GM12864 (cell line): ENCODE data around the gene PRKAR1B.
A peak's percentile ranks its signal among the peaks of the same experiment; 100 is the strongest.

Source experiments
- DNase-seq: peaks from one replicate; pipeline ENCODE4 v3.0.0-alpha.2; 2011; ENCODE audit warnings: low read depth
- H3K4me3 ChIP-seq: 2 replicates; pipeline ENCODE4 v1.5.1; 2011; ENCODE audit warnings: mild to moderate bottlenecking, low read depth, low read length, control low read depth
- TF ChIP-seq, protein P1 (sequence below): IDR thresholded peaks from 2 replicates; pipeline ENCODE4 v1.5.1; 2011; ENCODE audit warnings: low read depth, mild to moderate bottlenecking, moderate library complexity, low read length, control low read depth, inconsistent platforms; ENCODE audit errors: missing control alignments

Gene PRKAR1B

GRCh38 chr7:524800-525199 is 202.3 kb downstream of the PRKAR1B start:
- no peak for DNase-seq
- TF ChIP-seq, protein P1, sequence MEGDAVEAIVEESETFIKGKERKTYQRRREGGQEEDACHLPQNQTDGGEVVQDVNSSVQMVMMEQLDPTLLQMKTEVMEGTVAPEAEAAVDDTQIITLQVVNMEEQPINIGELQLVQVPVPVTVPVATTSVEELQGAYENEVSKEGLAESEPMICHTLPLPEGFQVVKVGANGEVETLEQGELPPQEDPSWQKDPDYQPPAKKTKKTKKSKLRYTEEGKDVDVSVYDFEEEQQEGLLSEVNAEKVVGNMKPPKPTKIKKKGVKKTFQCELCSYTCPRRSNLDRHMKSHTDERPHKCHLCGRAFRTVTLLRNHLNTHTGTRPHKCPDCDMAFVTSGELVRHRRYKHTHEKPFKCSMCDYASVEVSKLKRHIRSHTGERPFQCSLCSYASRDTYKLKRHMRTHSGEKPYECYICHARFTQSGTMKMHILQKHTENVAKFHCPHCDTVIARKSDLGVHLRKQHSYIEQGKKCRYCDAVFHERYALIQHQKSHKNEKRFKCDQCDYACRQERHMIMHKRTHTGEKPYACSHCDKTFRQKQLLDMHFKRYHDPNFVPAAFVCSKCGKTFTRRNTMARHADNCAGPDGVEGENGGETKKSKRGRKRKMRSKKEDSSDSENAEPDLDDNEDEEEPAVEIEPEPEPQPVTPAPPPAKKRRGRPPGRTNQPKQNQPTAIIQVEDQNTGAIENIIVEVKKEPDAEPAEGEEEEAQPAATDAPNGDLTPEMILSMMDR, result no peak
- H3K4me3 ChIP-seq, result no peak overlapping the region

GRCh38 chr7:523347-524336 is 203.4 kb downstream of the PRKAR1B start:
- TF ChIP-seq, protein P1, result no peak
- no peak overlapping the region for H3K4me3 ChIP-seq
- DNase-seq, result no peak

- DNase-seq, result no peak
- H3K4me3 ChIP-seq, result no peak overlapping the region
- TF ChIP-seq, protein P1, result no peak
These were observed 204.1 kb downstream of the PRKAR1B start for GRCh38 chr7:522951-523314.

DNA sequence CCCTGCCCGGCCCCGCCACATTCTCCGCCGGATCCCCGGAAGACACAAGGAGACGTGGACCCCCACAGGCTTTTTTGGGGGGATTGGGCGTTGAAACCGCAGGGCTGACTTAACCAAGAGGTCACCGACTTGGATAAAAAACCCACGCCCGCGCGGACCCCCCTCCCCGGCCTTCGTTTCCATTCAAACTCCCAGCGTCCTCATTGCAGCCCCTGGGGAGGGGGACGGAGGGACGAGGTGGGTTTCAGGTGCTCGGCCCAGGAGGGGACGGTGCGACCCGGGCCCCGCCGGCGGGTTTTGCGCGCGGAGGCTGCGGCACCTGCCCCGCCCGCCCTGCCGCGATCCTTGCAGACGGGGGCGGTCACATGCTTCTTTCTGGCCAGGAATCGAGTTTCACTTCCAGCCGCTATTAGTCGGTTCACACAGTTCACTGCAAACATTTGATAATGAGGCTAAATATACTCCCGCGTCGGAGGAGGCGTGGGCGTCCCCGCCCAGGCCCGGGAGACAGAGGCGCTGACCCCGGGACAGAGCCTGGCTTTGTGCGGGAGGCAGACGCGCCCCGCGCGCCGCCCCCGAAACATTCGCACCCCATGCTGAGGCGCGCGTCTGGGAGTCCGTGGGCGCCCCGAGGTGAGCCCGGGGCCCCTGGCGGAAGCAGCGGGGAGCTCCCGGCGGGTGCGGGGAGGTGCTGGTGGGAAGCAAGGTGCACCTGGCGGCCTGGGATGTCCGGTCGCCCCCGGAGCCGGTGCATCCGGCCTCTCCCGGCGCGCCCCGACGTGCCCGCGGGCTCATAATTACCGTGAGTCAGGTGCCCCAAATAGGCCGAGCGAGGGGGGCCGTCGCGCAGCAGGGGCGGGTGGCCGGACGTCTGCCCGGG is 204.8 kb downstream of the PRKAR1B start:
- TF ChIP-seq, protein P1, result no peak
- H3K4me3 ChIP-seq, result peak overlapping the region; percentile 8
- peak; percentile 44 for DNase-seq

DNA sequence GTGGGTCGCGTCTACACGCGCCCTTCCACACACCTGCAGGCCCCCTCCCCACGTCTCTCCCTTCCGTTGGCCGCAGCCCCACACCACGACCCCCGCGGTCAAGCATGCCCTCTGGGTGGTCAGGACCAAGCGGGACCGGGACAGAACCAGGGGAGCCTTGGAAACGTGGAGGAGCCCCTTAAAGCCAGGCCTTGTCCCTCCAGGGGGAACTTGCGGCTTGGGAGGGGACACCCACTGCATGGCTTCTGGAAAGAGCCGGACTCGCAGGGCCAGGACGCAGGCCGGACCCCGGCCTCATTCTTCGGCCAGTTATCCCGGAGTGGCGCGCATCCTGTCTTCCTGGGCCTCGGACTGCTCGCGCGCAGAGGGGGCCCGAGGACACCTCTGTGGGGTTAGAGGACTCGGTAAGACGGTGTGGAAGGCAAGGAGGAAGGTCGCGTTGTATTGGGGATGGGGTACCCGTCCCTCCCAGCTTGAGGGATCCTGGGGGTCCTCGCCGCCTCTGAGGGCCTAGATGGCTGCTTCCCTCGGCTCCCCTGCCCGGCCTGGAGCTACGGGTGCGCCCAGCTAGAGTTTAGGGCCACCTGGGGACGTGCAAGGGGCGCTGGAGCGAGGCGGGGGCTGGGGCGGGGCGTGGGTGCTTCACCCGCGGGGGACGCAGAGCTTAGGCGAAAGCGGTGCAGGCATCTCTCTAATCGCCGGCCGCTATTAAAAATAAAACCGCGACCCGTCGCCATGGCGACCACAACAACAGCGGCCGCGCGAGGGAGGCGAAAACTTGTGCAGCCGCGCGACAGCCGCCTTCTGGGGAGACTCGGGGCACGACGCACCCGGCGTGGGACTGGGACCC is 205.6 kb downstream of the PRKAR1B start:
- TF ChIP-seq, protein P1, result no peak
- no peak overlapping the region for H3K4me3 ChIP-seq
- no peak for DNase-seq

DNA sequence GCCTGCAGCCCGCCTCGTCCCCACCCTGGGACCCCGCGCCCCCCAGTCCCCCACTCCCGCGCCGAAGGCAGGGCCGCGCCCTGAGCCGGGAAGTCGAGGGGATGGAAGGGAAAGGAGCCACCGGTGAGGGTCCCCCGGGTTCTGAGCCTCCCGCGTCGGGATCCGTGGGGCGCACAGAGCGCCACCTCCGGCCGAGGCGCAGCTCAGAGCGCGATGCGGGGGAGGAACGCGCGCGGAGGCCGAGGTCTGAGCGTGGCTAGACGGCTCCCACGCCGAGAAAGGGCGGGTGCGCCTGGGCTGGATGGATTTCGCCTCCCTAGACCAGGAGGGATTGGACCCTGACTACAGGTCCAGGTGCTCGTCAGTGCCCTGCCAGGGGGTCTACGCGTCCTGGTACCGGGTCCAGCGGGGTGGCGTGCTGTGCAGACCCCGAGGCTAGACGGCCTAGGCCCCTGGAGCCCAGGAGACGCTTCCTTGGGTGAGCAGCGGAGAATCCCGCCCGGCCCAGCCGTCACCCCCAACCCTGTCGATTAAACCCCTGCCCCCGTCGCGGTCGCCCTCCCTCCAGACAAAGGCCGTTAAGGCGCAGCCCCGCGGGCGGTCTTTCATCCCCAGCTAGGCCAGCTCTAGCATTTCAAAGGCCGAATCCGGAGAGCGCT is 206.4 kb downstream of the PRKAR1B start:
- no peak overlapping the region; the same call in none of the 2 replicates for H3K4me3 ChIP-seq
- TF ChIP-seq, protein P1, result no peak
- no peak for DNase-seq
